NT2/D1 (cell line): ENCODE data around the gene ZMIZ2.

Source experiments
- YY1 ChIP-seq: IDR thresholded peaks from 2 replicates; pipeline ENCODE4 v1.6.1; 2011; ENCODE audit not compliant: insufficient read length, insufficient read depth
- ZNF274 ChIP-seq: IDR thresholded peaks from 2 replicates; pipeline ENCODE4 v1.6.1; 2011; ENCODE audit warnings: mild to moderate bottlenecking, low read depth, low read length

DNA sequence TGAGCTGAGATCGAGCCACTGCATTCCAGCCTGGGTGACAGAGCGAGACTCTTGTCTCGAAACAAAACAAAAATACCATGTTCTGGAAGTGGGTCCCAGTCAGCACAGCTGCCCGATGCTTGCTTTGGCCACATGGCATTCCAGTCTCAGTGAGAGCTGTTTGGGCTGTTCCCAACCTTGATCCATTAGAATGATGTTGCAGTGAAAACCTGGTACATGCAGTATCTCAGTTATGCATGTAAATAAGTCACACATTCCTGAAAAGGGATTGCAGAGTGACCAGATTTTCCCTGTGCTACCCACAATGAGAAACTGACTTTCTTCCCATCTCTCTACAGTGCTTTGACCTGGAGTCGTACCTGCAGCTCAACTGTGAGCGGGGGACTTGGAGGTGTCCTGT lies 15.4 kb downstream of the ZMIZ2 start:
- TF ChIP-seq YY1 (no peak), ZNF274 (no peak)
